H1 (cell line): ENCODE data around the gene CLEC1A. TPM values are rescaled to one million over a fixed set of nuclear protein-coding genes. Genes with fewer than 3 reads are reported as not detected.

Source experiments
- CTCF ChIA-PET: fragments of 300-600 bp; sonication (Branson Sonifier 250); formaldehyde crosslinking; loops from one replicate; lab custom pipeline; 2021; ENCODE audit not compliant: partially characterized antibody; lab: Charles Lee
- POLR2A ChIA-PET: fragments of 300-600 bp; sonication (Branson Sonifier 250); formaldehyde crosslinking; loops from one replicate; lab custom pipeline; 2021; ENCODE audit warnings: inconsistent platforms; ENCODE audit not compliant: partially characterized antibody; lab: Charles Lee
- DNase-seq, 2 experiments: peaks; one replicate each; pipeline versions ENCODE4 v3.0.0 to v3.0.0-alpha.2; 2010 to 2022; ENCODE audit warnings: low spot score in 2 of 2, low read depth in 1 of 2, mixed read lengths in 1 of 2
- FAIRE-seq: peaks from 2 replicates; lab custom pipeline; 2011; peaks lifted over from hg19 to GRCh38; lab: Jason Lieb, UNC
- H2AFZ ChIP-seq: 2 replicates; pipeline ENCODE4 v1.8.1; 2012; ENCODE audit warnings: low read length, inconsistent platforms
- H2AK5ac ChIP-seq: 2 replicates; pipeline ENCODE4 v1.6.1; 2013; ENCODE audit warnings: low read depth, low read length
- H2BK120ac ChIP-seq: replicated peaks from 2 replicates; pipeline ENCODE3; 2013; ENCODE audit warnings: low read depth, low read length, inconsistent platforms
- H2BK12ac ChIP-seq: 2 replicates; pipeline ENCODE4 v1.6.1; 2013; ENCODE audit warnings: low read depth, low read length
- H2BK15ac ChIP-seq: 2 replicates; pipeline ENCODE4 v1.6.1; 2013; ENCODE audit warnings: low read length
- H2BK20ac ChIP-seq: 2 replicates; pipeline ENCODE4 v1.6.1; 2013; ENCODE audit warnings: low read length
- H2BK5ac ChIP-seq: 2 replicates; pipeline ENCODE4 v1.6.1; 2013; ENCODE audit warnings: low read depth, low read length
- H3K14ac ChIP-seq: 2 replicates; pipeline ENCODE4 v1.6.1; 2013; ENCODE audit warnings: inconsistent platforms; ENCODE audit not compliant: insufficient read length
- H3K18ac ChIP-seq: 2 replicates; pipeline ENCODE4 v1.6.1; 2013; ENCODE audit warnings: low read length; ENCODE audit errors: extremely low read depth
- H3K23ac ChIP-seq: 2 replicates; pipeline ENCODE4 v1.6.1; 2013; ENCODE audit warnings: inconsistent platforms; ENCODE audit not compliant: insufficient read length
- H3K23me2 ChIP-seq: 2 replicates; pipeline ENCODE4 v1.6.1; 2013; ENCODE audit warnings: low read depth, low read length
- H3K27ac ChIP-seq: 2 replicates; pipeline ENCODE4 v1.6.1; 2011; ENCODE audit warnings: low read depth, low read length, inconsistent platforms
- H3K27me3 ChIP-seq, 4 experiments: replicated peaks in 1 of 4; 1 replicate in 1 of 4; 2 replicates in 3 of 4; pipeline versions ENCODE4 v1.6.1 to v1.8.1; 2011 to 2013; ENCODE audit warnings: low read length in 3 of 4, mild to moderate bottlenecking in 3 of 4, inconsistent platforms in 2 of 4, mixed read lengths in 2 of 4, moderate library complexity in 1 of 4; ENCODE audit not compliant: control insufficient read depth in 3 of 4, insufficient read depth in 3 of 4; ENCODE audit errors: extremely low read depth in 1 of 4
- H3K36me3 ChIP-seq, 4 experiments: 2 replicates each; pipeline versions ENCODE4 v1.6.1 to v1.8.1; 2011 to 2013; ENCODE audit warnings: mild to moderate bottlenecking in 4 of 4, low read length in 3 of 4, moderate library complexity in 2 of 4, control low read depth in 1 of 4, inconsistent platforms in 1 of 4; ENCODE audit not compliant: insufficient read depth in 4 of 4, control insufficient read depth in 2 of 4
- H3K4ac ChIP-seq: replicated peaks from 2 replicates; pipeline ENCODE3; 2013; ENCODE audit warnings: low read length, low read depth, mixed read lengths, inconsistent platforms; ENCODE audit not compliant: insufficient read length
- H3K4me1 ChIP-seq, 4 experiments: replicated peaks in 1 of 4; 1 replicate in 1 of 4; 2 replicates in 3 of 4; pipeline versions ENCODE4 v1.6.1 to v1.8.1; 2011 to 2013; ENCODE audit warnings: low read length in 3 of 4, inconsistent platforms in 2 of 4, mixed read lengths in 1 of 4; ENCODE audit not compliant: insufficient read depth in 4 of 4, control insufficient read depth in 3 of 4
- H3K4me2 ChIP-seq, 2 experiments: 2 replicates each; pipeline versions ENCODE4 v1.6.1 to v1.8.1; 2011 to 2013; ENCODE audit warnings: low read depth in 2 of 2, low read length in 2 of 2, control low read depth in 1 of 2, inconsistent platforms in 1 of 2, mild to moderate bottlenecking in 1 of 2; ENCODE audit not compliant: insufficient read depth in 1 of 2
- H3K4me3 ChIP-seq, 4 experiments: fragments of 200-600, 300-600 bp in 1 of 4; sonication (generic), shearing (Covaris generic), sonication (Bioruptor Twin) in 1 of 4; 2 replicates each; pipeline versions ENCODE4 v1.5.1 to v1.8.1; 2011 to 2016; ENCODE audit warnings: low read length in 4 of 4, low read depth in 3 of 4, control low read depth in 2 of 4, inconsistent platforms in 2 of 4, mild to moderate bottlenecking in 2 of 4, mixed read lengths in 1 of 4, moderate library complexity in 1 of 4; ENCODE audit not compliant: insufficient read depth in 2 of 4; ENCODE audit errors: extremely low read depth in 1 of 4
- H3K56ac ChIP-seq: replicated peaks from 2 replicates; pipeline ENCODE3; 2013; ENCODE audit warnings: low read depth, mild to moderate bottlenecking, mixed read lengths, low read length, inconsistent platforms; ENCODE audit not compliant: insufficient read length
- H3K79me1 ChIP-seq: 2 replicates; pipeline ENCODE4 v1.6.1; 2013; ENCODE audit warnings: low read depth, low read length, control low read depth
- H3K79me2 ChIP-seq, 2 experiments: 2 replicates each; pipeline versions ENCODE4 v1.6.1 to v1.8.1; 2012 to 2013; ENCODE audit warnings: low read length in 2 of 2, mild to moderate bottlenecking in 2 of 2, inconsistent platforms in 1 of 2; ENCODE audit not compliant: insufficient read depth in 2 of 2, control insufficient read depth in 1 of 2
- H3K9ac ChIP-seq, 4 experiments: replicated peaks in 1 of 4; 1 replicate in 1 of 4; 2 replicates in 3 of 4; pipeline versions ENCODE4 v1.6.1 to v1.8.1; 2011 to 2013; ENCODE audit warnings: low read depth in 3 of 4, low read length in 3 of 4, control low read depth in 2 of 4, mild to moderate bottlenecking in 2 of 4, moderate library complexity in 2 of 4, inconsistent platforms in 1 of 4; ENCODE audit errors: extremely low read depth in 1 of 4
- H3K9me3 ChIP-seq, 2 experiments: 2 replicates each; pipeline versions ENCODE4 v1.6.1 to v1.8.1; 2012 to 2013; ENCODE audit warnings: mild to moderate bottlenecking in 2 of 2, moderate library complexity in 2 of 2, control low read depth in 1 of 2, inconsistent platforms in 1 of 2, low read depth in 1 of 2, low read length in 1 of 2, mixed read lengths in 1 of 2; ENCODE audit not compliant: insufficient read depth in 2 of 2
- H4K20me1 ChIP-seq, 2 experiments: replicated peaks in 1 of 2; 2 replicates each; pipeline versions ENCODE3 to v1.8.1; 2011 to 2013; ENCODE audit warnings: inconsistent platforms in 2 of 2, low read length in 2 of 2, mild to moderate bottlenecking in 1 of 2; ENCODE audit not compliant: insufficient read depth in 2 of 2, control insufficient read depth in 1 of 2
- H4K5ac ChIP-seq: 2 replicates; pipeline ENCODE4 v1.6.1; 2013; ENCODE audit warnings: low read length, low read depth, mixed read lengths, inconsistent platforms; ENCODE audit not compliant: insufficient read length
- H4K8ac ChIP-seq: 2 replicates; pipeline ENCODE4 v1.8.0; 2013; ENCODE audit warnings: mild to moderate bottlenecking, moderate library complexity, low read length, inconsistent platforms; ENCODE audit not compliant: insufficient read depth; ENCODE audit errors: extremely low read depth
- H4K91ac ChIP-seq: replicated peaks from 2 replicates; pipeline ENCODE3; 2013; ENCODE audit warnings: low read length, mixed read lengths, inconsistent platforms; ENCODE audit not compliant: insufficient read length
- HDAC2 ChIP-seq, 2 experiments: fragments of 300-600 bp in 1 of 2; sonication (generic) in 1 of 2; IDR thresholded peaks; 2 replicates each; pipeline ENCODE4 v1.6.1; 2011 to 2012; ENCODE audit warnings: low read depth in 2 of 2, low read length in 2 of 2, mild to moderate bottlenecking in 2 of 2, moderate library complexity in 2 of 2, borderline replicate concordance in 1 of 2, inconsistent platforms in 1 of 2
- KDM1A ChIP-seq: fragments of 200-600, 300-600 bp; sonication (generic); IDR thresholded peaks from 2 replicates; pipeline ENCODE4 v1.7.1; 2016; ENCODE audit warnings: mild to moderate bottlenecking, low read length, borderline replicate concordance
- SRF ChIP-seq: IDR thresholded peaks from 2 replicates; pipeline ENCODE4 v1.6.1; 2011; ENCODE audit warnings: mild to moderate bottlenecking, low read depth, low read length, moderate library complexity
- TEAD4 ChIP-seq: IDR thresholded peaks from 2 replicates; pipeline ENCODE4 v1.6.1; 2012; ENCODE audit warnings: low read depth, low read length, inconsistent platforms, mixed read lengths
- WGBS, 2 experiments: shearing (Covaris generic) in 1 of 2; methylation state at CpG; one replicate each; pipeline versions ENCODE4 v1.1.6 to v1.1.7; 2013 to 2015; ENCODE audit warnings: low lambda C conversion rate in 2 of 2, mixed read lengths in 2 of 2, inconsistent platforms in 1 of 2, low coverage in 1 of 2, missing lambda C conversion rate in 1 of 2; ENCODE audit not compliant: insufficient replicate concordance in 2 of 2, insufficient coverage in 1 of 2, insufficient read length in 1 of 2; ENCODE audit errors: extremely low coverage in 1 of 2, missing lambda C conversion rate in 1 of 2; 5-methylcytosine and 5-hydroxymethylcytosine counted together
- polyA plus RNA-seq, 7 experiments: library from polyadenylated mRNA; depleted of rRNA in 3 of 7; stranded (reverse) in 5 of 7; unstranded in 2 of 7; fragments of >200 nt in 5 of 7; fragments of 200-250 nt in 2 of 7; gene quantifications; 1 replicate in 5 of 7; 2 replicates in 1 of 7; 4 replicates in 1 of 7; pipeline versions ENCODE4 v1.2.1 to v1.2.3, GENCODE V29; 2011 to 2013; ENCODE audit warnings: missing spikeins in 2 of 7, mixed read lengths in 2 of 7
- total RNA-seq: library from RNA; stranded (reverse); fragmentation: NEBNext Ultra II Directional; extraction: Animal tissue kit (Norgen Biotek cat#: 25700); gene quantifications from 2 replicates; pipeline ENCODE4 v1.2.1, GENCODE V29; 2021

Gene CLEC1A
- total and polyA plus RNA-seq, 2 of the 8 experiments (the other 6 are each of a cell fraction or from before 2014, with no cell fraction given) = 0.20 TPM; not detected in 1

GRCh38 chr12:10031771-10032175 lies 67.0 kb downstream of the CLEC1A start:
- ChIA-PET CTCF (interaction anchor here (0.6 to 2.5 kb wide), 8 partner anchors 11 to 284 kb away, joined by 3 to 19 read pairs (median 4); partner anchors contain the start of genes CLEC12B, CLEC1A and CLEC1B), POLR2A (no interaction called here)
- Histone ChIP-seq H3K79me1 (no peaks in the 10 kb centered on the region), H3K4ac (no peak overlapping the region), H3K27ac (no peak overlapping the region), H4K91ac (no peak overlapping the region), H3K36me3 (no peaks in the 10 kb centered on the region; a peak in 1 of 8 replicates), H2AFZ (no peak overlapping the region), H3K18ac (no peak overlapping the region), H4K20me1 (no peaks in the 10 kb centered on the region), H3K56ac (no peak overlapping the region), H3K9ac (no peak overlapping the region), H3K23ac (no peak overlapping the region), H2BK12ac (peak overlapping the region; percentile 68; the same call in 1 of the 2 replicates), H3K4me1 (peaks cover 0 to 7% (median 0%) of the 10 kb centered on the region in 4 experiments; a peak in 1 of 7 replicates), H3K14ac (no peak overlapping the region), H2AK5ac (no peak overlapping the region), H2BK5ac (no peak overlapping the region), H2BK120ac (no peak overlapping the region), H2BK15ac (no peak overlapping the region), H3K27me3 (no peaks in the 10 kb centered on the region), H3K4me3 (no peak overlapping the region), H2BK20ac (no peak overlapping the region), H3K79me2 (no peaks in the 10 kb centered on the region), H4K8ac (no peak overlapping the region), H3K23me2 (no peaks in the 10 kb centered on the region; the same call in 1 of the 2 replicates), H3K4me2 (no peak overlapping the region; a peak in 1 of 4 replicates), H4K5ac (no peak overlapping the region), H3K9me3 (peaks cover 0 to 8% of the 10 kb centered on the region in 2 experiments; a peak in 2 of 4 replicates)
- WGBS, 2 experiments = 91% methylated on average over 5 of the region's 5 CpGs; no CpG with 5 or more reads in 1 of the 2 experiments
- peak in 1 of 2 experiments; percentile 65; a peak in 1 of 4 replicates for TF ChIP-seq HDAC2 (IDR thresholded peaks at IDR 0.05; ENCODE audit: borderline replicate concordance in 1 of 2, low read depth in 2 of 2, low read length in 2 of 2)
- no peak for TF ChIP-seq SRF
- TF ChIP-seq KDM1A = peak; percentile 69
- peak; percentile 39; the same call in 1 of the 2 replicates for TF ChIP-seq TEAD4
- peak; percentile 28 for FAIRE-seq
- DNase-seq = peak in 1 of 2 experiments; percentile 25
